Endothelial cell of umbilical vein (primary cell): Measurements from ENCODE around the gene PACRGL. TPM values are rescaled to one million over a fixed set of nuclear protein-coding genes. Genes with fewer than 3 reads are reported as not detected.

Experiments used
- BruUV-seq: library from RNA; stranded (reverse); fragments of 400-500 nt; replicated peaks from 2 replicates; lab custom pipeline; 2021; lab: Mats Ljungman, UMichigan
- CTCF ChIA-PET: fragments of 300-600, 350-600 bp; sonication (Branson Sonifier 250); formaldehyde crosslinking; loops from one replicate; lab custom pipeline; 2021; ENCODE audit warnings: antibody characterized with exemption, inconsistent platforms; lab: Charles Lee
- POLR2A ChIA-PET: fragments of 300-600, 350-600 bp; sonication (Branson Sonifier 250); formaldehyde crosslinking; loops from one replicate; lab custom pipeline; 2021; ENCODE audit warnings: antibody characterized with exemption, inconsistent platforms; lab: Charles Lee
- DNase-seq: peaks from one replicate; pipeline ENCODE4 v3.0.0-alpha.2; 2011; ENCODE audit warnings: low read depth, low spot score
- FAIRE-seq: peaks from 2 replicates; lab custom pipeline; 2011; peaks lifted over from hg19 to GRCh38; lab: Jason Lieb, UNC
- H2AFZ ChIP-seq: 2 replicates; pipeline ENCODE4 v1.6.0; 2012; ENCODE audit warnings: low read depth, low read length, control low read depth, inconsistent platforms
- H3K27ac ChIP-seq: 2 replicates; pipeline ENCODE4 v1.5.1; 2011; ENCODE audit warnings: low read depth, mild to moderate bottlenecking, control low read depth, low read length, moderate library complexity; ENCODE audit not compliant: insufficient read depth
- H3K27me3 ChIP-seq, 2 experiments: 2 replicates each; pipeline versions ENCODE4 v1.6.0 to v1.6.1; 2011; ENCODE audit warnings: low read length in 2 of 2, mixed read lengths in 1 of 2; ENCODE audit not compliant: control insufficient read depth in 2 of 2, insufficient read depth in 2 of 2
- H3K36me3 ChIP-seq, 2 experiments: 2 replicates in 1 of 2; 3 replicates in 1 of 2; pipeline ENCODE4 v1.5.1; 2011; ENCODE audit warnings: low read length in 2 of 2, mild to moderate bottlenecking in 1 of 2, moderate library complexity in 1 of 2; ENCODE audit not compliant: control insufficient read depth in 2 of 2, insufficient read depth in 2 of 2; ENCODE audit errors: extremely low read depth in 1 of 2
- H3K4me1 ChIP-seq: 3 replicates; pipeline ENCODE4 v1.5.1; 2011; ENCODE audit warnings: mild to moderate bottlenecking, low read length; ENCODE audit not compliant: control insufficient read depth, insufficient read depth; ENCODE audit errors: extremely low read depth
- H3K4me2 ChIP-seq: 2 replicates; pipeline ENCODE4 v1.6.1; 2011; ENCODE audit warnings: low read length, control low read depth, mixed read lengths; ENCODE audit not compliant: insufficient read depth
- H3K4me3 ChIP-seq, 3 experiments: fragments of 200-600 bp in 1 of 3; sonication (generic), shearing (Covaris generic) in 1 of 3; replicated peaks in 1 of 3; 2 replicates each; pipeline ENCODE4 v1.5.1; 2011 to 2016; ENCODE audit warnings: control low read depth in 3 of 3, low read length in 3 of 3, mild to moderate bottlenecking in 2 of 3, inconsistent platforms in 1 of 3, low read depth in 1 of 3, moderate library complexity in 1 of 3; ENCODE audit not compliant: insufficient read depth in 1 of 3
- H3K79me2 ChIP-seq: 2 replicates; pipeline ENCODE4 v1.6.0; 2012; ENCODE audit warnings: low read length, inconsistent platforms; ENCODE audit not compliant: control insufficient read depth, insufficient read depth
- H3K9ac ChIP-seq: replicated peaks from 2 replicates; pipeline ENCODE3; 2011; ENCODE audit warnings: low read length, control low read depth; ENCODE audit not compliant: insufficient read depth; ENCODE audit errors: extremely low read depth
- H3K9me1 ChIP-seq: replicated peaks from 3 replicates; pipeline ENCODE4 v1.6.0; 2011; ENCODE audit warnings: mild to moderate bottlenecking, low read length; ENCODE audit not compliant: control insufficient read depth, insufficient read depth; ENCODE audit errors: extremely low read depth
- H3K9me3 ChIP-seq: replicated peaks from 2 replicates; pipeline ENCODE4 v1.5.1; 2012; ENCODE audit warnings: low read length, inconsistent platforms; ENCODE audit not compliant: control insufficient read depth, insufficient read depth
- H4K20me1 ChIP-seq: replicated peaks from 2 replicates; pipeline ENCODE3; 2011; ENCODE audit warnings: mild to moderate bottlenecking, low read length; ENCODE audit not compliant: control insufficient read depth, insufficient read depth; ENCODE audit errors: extremely low read depth
- CTCF ChIP-seq, 2 donors: IDR thresholded peaks; 1 replicate in 1 of 2; 2 replicates in 1 of 2; pipeline ENCODE4 v1.5.1; 2011; ENCODE audit warnings: low read length in 2 of 2, mild to moderate bottlenecking in 2 of 2, moderate library complexity in 2 of 2, control low read depth in 1 of 2, inconsistent platforms in 1 of 2, low read depth in 1 of 2; ENCODE audit not compliant: insufficient read depth in 1 of 2; ENCODE audit errors: extremely low read depth in 1 of 2
- EZH2 ChIP-seq: IDR thresholded peaks from 2 replicates; pipeline ENCODE4 v1.6.1; 2012; ENCODE audit warnings: borderline replicate concordance, low read depth, mild to moderate bottlenecking, moderate library complexity, low read length, inconsistent platforms; ENCODE audit not compliant: severe bottlenecking
- FOS ChIP-seq: IDR thresholded peaks from 2 replicates; pipeline ENCODE4 v1.6.1; 2011; ENCODE audit warnings: mild to moderate bottlenecking, low read length, moderate library complexity, borderline replicate concordance; ENCODE audit not compliant: insufficient read depth
- GATA2 ChIP-seq: IDR thresholded peaks from 2 replicates; pipeline ENCODE4 v1.7.0; 2011; ENCODE audit warnings: low read depth, mild to moderate bottlenecking, moderate library complexity, mixed read lengths, low read length; ENCODE audit not compliant: insufficient read length, insufficient read depth
- JUN ChIP-seq: IDR thresholded peaks from 2 replicates; pipeline ENCODE4 v1.6.1; 2011; ENCODE audit warnings: borderline replicate concordance, low read depth; ENCODE audit not compliant: insufficient read length, insufficient read depth
- MAX ChIP-seq: IDR thresholded peaks from 2 replicates; pipeline ENCODE4 v1.6.1; 2011; ENCODE audit not compliant: insufficient read depth, insufficient read length
- MYC ChIP-seq: IDR thresholded peaks from one replicate; pipeline ENCODE4 v1.6.1; 2011; ENCODE audit warnings: mild to moderate bottlenecking, low read depth, low read length
- POLR2A ChIP-seq: IDR thresholded peaks from 2 replicates; pipeline ENCODE4 v1.6.1; 2012; ENCODE audit warnings: low read depth, mild to moderate bottlenecking, control low read depth, low read length
- POLR2AphosphoS5 ChIP-seq: IDR thresholded peaks from 2 replicates; pipeline ENCODE4 v1.6.1; 2012; ENCODE audit warnings: low read depth, mild to moderate bottlenecking, control low read depth, low read length, moderate library complexity; ENCODE audit not compliant: insufficient read depth
- dilution Hi-C: fragments of 300-500 bp; cut with MboI; formaldehyde crosslinking; loops from one replicate; pipeline ENCODE4 v1.15.0; 2019; ENCODE audit warnings: low sequenced_read_pairs; ENCODE audit not compliant: extremely low pct_ligation_motif_present
- intact Hi-C: fragments of 100-400 bp; cut with micrococcal nuclease; formaldehyde crosslinking; loops from one replicate; pipeline ENCODE4 v1.10.0; 2022
- polyA plus RNA-seq, 4 experiments: library from polyadenylated mRNA; depleted of rRNA in 3 of 4; stranded (reverse) in 3 of 4; unstranded in 1 of 4; fragments of >200 nt; gene quantifications; 2 replicates each; pipeline versions ENCODE4 v1.2.1 to v1.2.3, GENCODE V29; 2011 to 2012; ENCODE audit warnings: missing spikeins in 1 of 4
- total RNA-seq: library from RNA; stranded (reverse); gene quantifications from 2 replicates; pipeline ENCODE4 v1.2.3, GENCODE V29; 2021

The PACRGL gene
- total and polyA plus RNA-seq, 2 donors (not counting 3 experiments of a cell fraction or from before 2014, with no cell fraction given): 9.2 to 19.2 TPM

- dilution Hi-C loops: no loop called here
- Histone ChIP-seq H3K79me2 (no peaks in the 10 kb centered on the region), H3K4me3 (no peak overlapping the region), H3K36me3 (no peaks in the 10 kb centered on the region), H3K9me1 (no peaks in the 10 kb centered on the region), H3K9ac (no peak overlapping the region), H3K27ac (no peak overlapping the region), H3K4me2 (no peak overlapping the region), H3K9me3 (no peaks in the 10 kb centered on the region), H2AFZ (no peak overlapping the region), H4K20me1 (no peaks in the 10 kb centered on the region), H3K4me1 (no peaks in the 10 kb centered on the region), H3K27me3 (no peaks in the 10 kb centered on the region)
- BruUV-seq: no TSS peak
- FAIRE-seq: no peak
- DNase-seq: no peak
- no peak for TF ChIP-seq EZH2
- no peak for TF ChIP-seq JUN
- TF ChIP-seq POLR2AphosphoS5: no peak
- TF ChIP-seq GATA2: no peak
- TF ChIP-seq FOS: no peak
- TF ChIP-seq POLR2A: no peak
- no peak for TF ChIP-seq MAX
- no peak for TF ChIP-seq CTCF (IDR thresholded peaks at IDR 0.05; ENCODE audit: extremely low read depth in 1 of 2, insufficient read depth in 1 of 2, low read depth in 1 of 2, low read length in 2 of 2)
- no peak for TF ChIP-seq MYC
- POLR2A ChIA-PET: interaction anchor here (1.1 kb wide), 1 partner anchor 12 kb away, joined by 3 read pairs; no protein-coding TSS in a partner anchor
- CTCF ChIA-PET: interaction anchor here (0.6 to 2.0 kb wide), 3 partner anchors 12 to 17 kb away, joined by 3 to 10 read pairs (median 3); no protein-coding TSS in a partner anchor
- intact Hi-C loops: no loop called here
These were observed 87.8 kb downstream of the PACRGL start for GRCh38 chr4:20787940-20788665.
